Body of pancreas (tissue), 4 donors: ENCODE results near the gene PNPT1. TPM values are rescaled to one million over a fixed set of nuclear protein-coding genes. Genes with fewer than 3 reads are reported as not detected.

Source experiments
- ATAC-seq: fragments of 150-250 bp; one replicate; pipeline ENCODE4 v1.9.1; 2016
- DNase-seq, 4 donors: peaks; one replicate each; pipeline ENCODE4 v3.0.0-alpha.2; 2019
- H3K27ac ChIP-seq, 4 donors: fragments of 200-600 bp; sonication (generic); 1 replicate in 3 of 4; 2 replicates in 1 of 4; pipeline versions ENCODE4 v1.5.1 to v1.6.1; 2016 to 2019; ENCODE audit warnings: mild to moderate bottlenecking in 1 of 4, mixed read lengths in 1 of 4, moderate library complexity in 1 of 4
- H3K27me3 ChIP-seq, 2 donors: fragments of 200-600 bp; sonication (generic); one replicate each; pipeline ENCODE4 v1.6.0; 2016; ENCODE audit warnings: mild to moderate bottlenecking in 1 of 2
- H3K36me3 ChIP-seq, 2 donors: fragments of 200-600 bp; sonication (generic); replicated peaks in 1 of 2; 2 replicates each; pipeline ENCODE4 v1.5.1; 2016; ENCODE audit warnings: low read depth in 2 of 2; ENCODE audit not compliant: insufficient read depth in 1 of 2
- H3K4me1 ChIP-seq: fragments of 200-600 bp; sonication (generic); one replicate; pipeline ENCODE4 v1.6.0; 2016
- H3K4me3 ChIP-seq, 2 donors: fragments of 200-600 bp; sonication (generic); 1 replicate in 1 of 2; 2 replicates in 1 of 2; pipeline ENCODE4 v1.5.1; 2016 to 2019
- H3K9me3 ChIP-seq, 3 donors: fragments of 200-600 bp; sonication (generic); 1 replicate in 2 of 3; 2 replicates in 1 of 3; pipeline ENCODE4 v1.5.1; 2016
- POLR2A ChIP-seq, 3 donors: fragments of 450-650 bp; IDR thresholded peaks; one replicate each; pipeline ENCODE4 v1.6.1; 2016; ENCODE audit warnings: antibody characterized with exemption in 3 of 3, mild to moderate bottlenecking in 2 of 3
- WGBS, 2 donors: methylation state at CpG; one replicate each; pipeline ENCODE4 v1.1.5; 2017; 5-methylcytosine and 5-hydroxymethylcytosine counted together
- intact Hi-C: fragments of 100-400 bp; cut with DNase I; formaldehyde crosslinking; loops from one replicate; pipeline ENCODE4 v1.15.1; 2023
- total RNA-seq, 2 donors: library from RNA; depleted of rRNA; stranded (reverse); fragments of >200 nt; gene quantifications; one replicate each; pipeline ENCODE4 v1.1.0, GENCODE V29; 2016
- TF ChIP-seq, protein P1 (sequence below), 7 experiments: fragments of 450-650 bp in 4 of 7; fragments of 200-600 bp in 3 of 7; sonication (generic) in 3 of 7; IDR thresholded peaks; one replicate each; pipeline ENCODE4 v1.5.1; 2016 to 2019; ENCODE audit warnings: antibody characterized with exemption in 7 of 7

Gene PNPT1
- total RNA-seq, 2 donors from 2014 or later: 5.6 to 10.1 TPM

DNA sequence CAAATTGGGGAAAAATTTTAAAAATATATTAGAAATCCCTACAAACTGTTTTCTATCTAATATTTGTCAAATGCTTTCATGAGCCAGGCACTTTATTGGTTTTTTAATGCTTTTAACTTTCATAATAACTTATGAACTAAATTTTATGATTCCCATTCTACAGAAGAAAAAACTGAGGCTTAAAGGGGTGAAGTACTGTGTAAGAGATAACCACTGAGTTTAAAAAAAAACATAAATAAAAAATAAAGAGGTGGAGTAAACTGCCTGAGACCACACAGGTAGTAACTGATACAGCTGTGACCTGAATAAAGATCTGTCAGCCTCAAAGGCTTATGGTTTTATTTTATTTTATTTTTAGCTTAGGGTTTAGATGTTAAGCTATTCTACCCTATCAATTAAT lies 24.7 kb downstream of the PNPT1 start:
- ATAC-seq: no peak
- Histone ChIP-seq H3K36me3 (peaks cover 0 to 9% of the 10 kb centered on the region in 2 donors), H3K4me3 (no peak overlapping the region), H3K27me3 (no peaks in the 10 kb centered on the region), H3K9me3 (no peaks in the 10 kb centered on the region), H3K27ac (no peak overlapping the region), H3K4me1 (no peaks in the 10 kb centered on the region)
- TF ChIP-seq, protein P1, sequence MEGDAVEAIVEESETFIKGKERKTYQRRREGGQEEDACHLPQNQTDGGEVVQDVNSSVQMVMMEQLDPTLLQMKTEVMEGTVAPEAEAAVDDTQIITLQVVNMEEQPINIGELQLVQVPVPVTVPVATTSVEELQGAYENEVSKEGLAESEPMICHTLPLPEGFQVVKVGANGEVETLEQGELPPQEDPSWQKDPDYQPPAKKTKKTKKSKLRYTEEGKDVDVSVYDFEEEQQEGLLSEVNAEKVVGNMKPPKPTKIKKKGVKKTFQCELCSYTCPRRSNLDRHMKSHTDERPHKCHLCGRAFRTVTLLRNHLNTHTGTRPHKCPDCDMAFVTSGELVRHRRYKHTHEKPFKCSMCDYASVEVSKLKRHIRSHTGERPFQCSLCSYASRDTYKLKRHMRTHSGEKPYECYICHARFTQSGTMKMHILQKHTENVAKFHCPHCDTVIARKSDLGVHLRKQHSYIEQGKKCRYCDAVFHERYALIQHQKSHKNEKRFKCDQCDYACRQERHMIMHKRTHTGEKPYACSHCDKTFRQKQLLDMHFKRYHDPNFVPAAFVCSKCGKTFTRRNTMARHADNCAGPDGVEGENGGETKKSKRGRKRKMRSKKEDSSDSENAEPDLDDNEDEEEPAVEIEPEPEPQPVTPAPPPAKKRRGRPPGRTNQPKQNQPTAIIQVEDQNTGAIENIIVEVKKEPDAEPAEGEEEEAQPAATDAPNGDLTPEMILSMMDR (IDR thresholded peaks at IDR 0.05): no peak
- no peak for TF ChIP-seq POLR2A (IDR thresholded peaks at IDR 0.05)
- intact Hi-C loops: no loop called here
- DNase-seq: no peak

DNA sequence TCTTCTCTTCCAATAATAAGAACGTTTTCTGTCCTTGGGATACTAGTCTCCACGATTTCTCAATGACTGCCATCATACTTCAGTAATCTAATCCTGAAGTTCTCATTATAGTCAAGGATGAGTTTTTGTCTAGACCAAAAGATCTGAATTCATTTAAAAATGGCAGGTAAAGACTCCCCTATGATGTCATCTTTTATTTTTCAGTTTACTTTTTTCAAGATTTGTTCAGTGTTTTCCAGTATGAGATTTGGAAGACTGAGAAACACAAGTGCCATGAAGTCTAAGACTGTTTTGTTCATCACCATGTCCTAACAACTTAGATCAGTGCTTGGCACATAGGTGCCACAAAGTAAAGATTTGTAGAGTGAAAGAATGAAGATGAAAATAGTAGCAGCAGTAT lies 40.4 kb downstream of the PNPT1 start:
- Histone ChIP-seq H3K4me3 (no peak overlapping the region), H3K27me3 (no peaks in the 10 kb centered on the region), H3K9me3 (no peaks in the 10 kb centered on the region), H3K27ac (no peak overlapping the region), H3K4me1 (no peaks in the 10 kb centered on the region), H3K36me3 (peaks cover 0 to 2% of the 10 kb centered on the region in 2 donors)
- 83 to 91% methylated on average over 2 of the region's 2 CpGs for WGBS, 2 donors
- intact Hi-C loops: no loop called here
- DNase-seq (no peak), ATAC-seq (no peak)
- TF ChIP-seq, protein P1 (IDR thresholded peaks at IDR 0.05): no peak
- TF ChIP-seq POLR2A (IDR thresholded peaks at IDR 0.05): no peak

DNA sequence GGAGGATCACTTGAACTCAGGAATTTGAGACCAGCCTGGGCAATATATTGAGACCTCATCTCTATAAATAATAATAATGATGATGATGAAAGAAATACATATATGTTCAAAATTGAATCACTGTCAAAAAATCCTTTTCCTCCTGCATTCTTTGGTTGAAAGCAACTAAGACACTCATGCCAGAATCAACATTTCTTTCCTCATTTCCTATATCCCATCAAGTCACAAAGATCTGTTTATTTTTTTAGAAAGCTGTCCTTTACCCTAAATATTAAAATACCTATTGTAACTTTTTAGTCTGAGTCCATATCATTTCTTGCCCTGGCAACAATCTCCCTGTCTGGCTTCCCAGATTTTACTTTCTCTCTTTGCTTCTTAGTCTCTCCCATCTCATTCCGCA lies 44.4 kb downstream of the PNPT1 start:
- H3K9me3 ChIP-seq: no peaks in the 10 kb centered on the region
- intact Hi-C loops: no loop called here
- no peak overlapping the region for H3K4me3 ChIP-seq
- no peak for ATAC-seq
- TF ChIP-seq, protein P1 (IDR thresholded peaks at IDR 0.05): no peak
- no peak for TF ChIP-seq POLR2A (IDR thresholded peaks at IDR 0.05)
- no peaks in the 10 kb centered on the region for H3K36me3 ChIP-seq
- WGBS, 2 donors: 91 to 100% methylated on average over 1 of the region's 1 CpG
- H3K27ac ChIP-seq: no peak overlapping the region
- H3K4me1 ChIP-seq: peaks cover 4% of the 10 kb centered on the region
- no peaks in the 10 kb centered on the region for H3K27me3 ChIP-seq
- DNase-seq: no peak

- peaks cover 0 to 2% of the 10 kb centered on the region in 2 donors for H3K36me3 ChIP-seq
- intact Hi-C loops: no loop called here
- no peak for TF ChIP-seq POLR2A (IDR thresholded peaks at IDR 0.05)
- TF ChIP-seq, protein P1 (IDR thresholded peaks at IDR 0.05): no peak
Measured at GRCh38 chr2:55636831-55637230, 56.8 kb downstream of the PNPT1 start.

GRCh38 chr2:55628931-55629330 lies 64.7 kb downstream of the PNPT1 start:
- ATAC-seq (no peak), DNase-seq (no peak)
- H3K9me3 ChIP-seq: no peaks in the 10 kb centered on the region
- intact Hi-C loops: no loop called here
- no peak overlapping the region for H3K27ac ChIP-seq
- no peak overlapping the region for H3K4me3 ChIP-seq
- H3K4me1 ChIP-seq: peaks cover 30% of the 10 kb centered on the region
- H3K27me3 ChIP-seq: no peaks in the 10 kb centered on the region
- H3K36me3 ChIP-seq: no peaks in the 10 kb centered on the region
- WGBS, 2 donors: 94 to 97% methylated on average over 2 of the region's 2 CpGs
- TF ChIP-seq, protein P1 (IDR thresholded peaks at IDR 0.05): no peak
- TF ChIP-seq POLR2A (IDR thresholded peaks at IDR 0.05): no peak

More at GRCh38 chr2:55636831-55637230, 56.8 kb downstream of the PNPT1 start:
- no peak overlapping the region for H3K4me3 ChIP-seq
- ATAC-seq: no peak
- H3K27ac ChIP-seq: no peak overlapping the region
- H3K27me3 ChIP-seq: no peaks in the 10 kb centered on the region
- 95 to 99% methylated on average over 3 of the region's 3 CpGs for WGBS, 2 donors
- H3K9me3 ChIP-seq: no peaks in the 10 kb centered on the region
- H3K4me1 ChIP-seq: peaks cover 8% of the 10 kb centered on the region
- DNase-seq: no peak
